NB4 (cell line): ENCODE data around the gene LGALS12.
A peak's percentile ranks its signal among the peaks of the same experiment; 100 is the strongest.

Source experiments
- DNase-seq: peaks from one replicate; pipeline ENCODE4 v3.0.0; 2010; ENCODE audit warnings: low read depth
- H3K4me3 ChIP-seq: one replicate; pipeline ENCODE4 v1.5.1; 2011; ENCODE audit warnings: mild to moderate bottlenecking, low read depth, low read length, moderate library complexity
- MYC ChIP-seq: IDR thresholded peaks from 2 replicates; pipeline ENCODE4 v1.6.1; 2011; ENCODE audit warnings: low read depth, low read length
- POLR2A ChIP-seq: IDR thresholded peaks from 2 replicates; pipeline ENCODE4 v1.6.1; 2011; ENCODE audit warnings: mild to moderate bottlenecking; ENCODE audit not compliant: insufficient read length; ENCODE audit errors: extremely low read depth
- TF ChIP-seq, protein P1 (sequence below): IDR thresholded peaks from 2 replicates; pipeline ENCODE4 v1.6.1; 2011; ENCODE audit warnings: low read depth, low read length
- TF ChIP-seq, protein P2 (sequence below): IDR thresholded peaks from one replicate; pipeline ENCODE4 v1.5.1; 2012; ENCODE audit warnings: low read depth, low read length

Gene LGALS12

DNA sequence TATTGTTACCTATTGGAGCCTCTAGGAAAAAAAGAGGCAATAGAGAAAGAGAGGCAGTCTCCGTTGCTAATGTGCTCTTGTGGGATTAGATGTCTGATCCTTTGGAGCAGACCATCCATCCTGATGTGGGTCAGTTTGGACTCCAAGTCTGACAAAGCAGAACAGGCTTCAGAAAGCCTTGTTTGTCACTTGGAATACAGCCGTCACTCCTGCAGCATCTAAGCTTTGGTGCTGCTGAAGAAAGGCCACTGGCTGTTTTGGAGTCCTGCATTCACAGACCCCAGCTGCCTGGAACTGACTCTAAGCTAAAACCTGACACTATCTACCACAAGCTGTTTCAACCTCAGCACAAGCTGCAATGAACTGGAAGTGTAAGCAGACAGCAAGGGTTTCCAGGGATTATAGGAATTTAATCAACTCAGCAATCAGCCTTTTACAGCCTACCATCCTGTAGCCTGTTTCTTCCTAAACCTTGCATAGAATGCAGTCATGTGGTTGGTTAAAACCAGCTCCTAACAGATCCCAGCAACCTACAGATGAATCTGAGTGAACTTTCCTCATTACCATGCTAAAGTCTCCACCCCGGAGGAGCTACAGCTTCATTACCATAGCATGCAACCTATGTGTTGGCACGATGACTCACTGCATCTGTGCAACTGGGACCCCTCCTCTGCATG, 27.1 kb downstream of the LGALS12 start:
- TF ChIP-seq, protein P1, sequence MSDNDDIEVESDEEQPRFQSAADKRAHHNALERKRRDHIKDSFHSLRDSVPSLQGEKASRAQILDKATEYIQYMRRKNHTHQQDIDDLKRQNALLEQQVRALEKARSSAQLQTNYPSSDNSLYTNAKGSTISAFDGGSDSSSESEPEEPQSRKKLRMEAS: no peak
- TF ChIP-seq MYC (no peak), POLR2A (no peak)
- TF ChIP-seq, protein P2, sequence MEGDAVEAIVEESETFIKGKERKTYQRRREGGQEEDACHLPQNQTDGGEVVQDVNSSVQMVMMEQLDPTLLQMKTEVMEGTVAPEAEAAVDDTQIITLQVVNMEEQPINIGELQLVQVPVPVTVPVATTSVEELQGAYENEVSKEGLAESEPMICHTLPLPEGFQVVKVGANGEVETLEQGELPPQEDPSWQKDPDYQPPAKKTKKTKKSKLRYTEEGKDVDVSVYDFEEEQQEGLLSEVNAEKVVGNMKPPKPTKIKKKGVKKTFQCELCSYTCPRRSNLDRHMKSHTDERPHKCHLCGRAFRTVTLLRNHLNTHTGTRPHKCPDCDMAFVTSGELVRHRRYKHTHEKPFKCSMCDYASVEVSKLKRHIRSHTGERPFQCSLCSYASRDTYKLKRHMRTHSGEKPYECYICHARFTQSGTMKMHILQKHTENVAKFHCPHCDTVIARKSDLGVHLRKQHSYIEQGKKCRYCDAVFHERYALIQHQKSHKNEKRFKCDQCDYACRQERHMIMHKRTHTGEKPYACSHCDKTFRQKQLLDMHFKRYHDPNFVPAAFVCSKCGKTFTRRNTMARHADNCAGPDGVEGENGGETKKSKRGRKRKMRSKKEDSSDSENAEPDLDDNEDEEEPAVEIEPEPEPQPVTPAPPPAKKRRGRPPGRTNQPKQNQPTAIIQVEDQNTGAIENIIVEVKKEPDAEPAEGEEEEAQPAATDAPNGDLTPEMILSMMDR: no peak
- no peak for DNase-seq
- H3K4me3 ChIP-seq: no peak overlapping the region

DNA sequence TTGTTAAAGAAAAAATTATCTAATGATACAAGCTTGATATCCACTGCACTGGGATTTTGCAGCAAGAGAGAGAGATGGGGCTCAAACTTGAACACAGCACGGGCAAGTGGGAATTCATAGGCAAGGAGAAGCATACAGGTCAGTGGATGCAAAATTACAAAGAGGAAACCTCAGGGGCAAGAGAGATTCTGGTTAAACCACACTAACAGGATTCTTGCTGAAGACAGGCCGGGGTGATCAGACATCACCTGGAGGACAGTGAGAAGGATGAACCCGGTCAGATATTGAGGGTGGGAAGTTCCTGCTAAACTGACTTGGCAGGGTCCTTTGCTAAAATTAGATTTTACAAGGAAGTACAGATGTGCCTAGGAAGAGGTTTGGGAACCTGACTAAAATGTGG, 28.2 kb downstream of the LGALS12 start:
- no peak for DNase-seq
- TF ChIP-seq POLR2A: no peak
- TF ChIP-seq, protein P1: no peak
- no peak for TF ChIP-seq MYC
- TF ChIP-seq, protein P2: no peak
- no peak overlapping the region for H3K4me3 ChIP-seq

DNA sequence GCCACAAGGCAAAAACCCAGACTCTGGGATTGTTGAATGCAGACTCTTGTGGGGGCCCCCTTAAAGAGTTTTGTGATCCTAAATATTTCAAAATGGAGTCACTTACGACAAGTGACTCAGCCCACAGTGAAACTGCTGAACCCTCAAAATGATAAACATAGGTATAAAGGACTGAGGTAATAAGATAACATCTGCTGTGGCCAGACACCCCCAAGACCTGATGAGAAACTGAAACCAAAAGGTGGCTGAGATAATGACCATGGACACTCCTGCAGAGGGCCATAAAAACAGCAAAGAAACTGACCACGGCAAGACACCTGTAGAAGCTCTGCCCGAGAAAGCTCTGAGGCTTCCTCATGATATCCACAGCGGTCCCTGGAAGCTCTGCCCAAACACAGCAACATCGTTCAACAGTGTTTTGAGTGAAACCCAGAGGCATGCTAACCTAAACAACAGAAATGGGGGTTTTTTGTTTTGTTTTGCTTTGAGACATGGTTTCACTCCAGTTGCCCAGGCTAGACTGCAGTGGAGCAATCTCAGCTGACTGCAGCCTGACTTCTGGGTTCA, 29.1 kb downstream of the LGALS12 start:
- H3K4me3 ChIP-seq: no peak overlapping the region
- DNase-seq: peak; percentile 21
- TF ChIP-seq, protein P1: no peak
- TF ChIP-seq MYC (no peak), POLR2A (no peak)
- TF ChIP-seq, protein P2: no peak

DNA sequence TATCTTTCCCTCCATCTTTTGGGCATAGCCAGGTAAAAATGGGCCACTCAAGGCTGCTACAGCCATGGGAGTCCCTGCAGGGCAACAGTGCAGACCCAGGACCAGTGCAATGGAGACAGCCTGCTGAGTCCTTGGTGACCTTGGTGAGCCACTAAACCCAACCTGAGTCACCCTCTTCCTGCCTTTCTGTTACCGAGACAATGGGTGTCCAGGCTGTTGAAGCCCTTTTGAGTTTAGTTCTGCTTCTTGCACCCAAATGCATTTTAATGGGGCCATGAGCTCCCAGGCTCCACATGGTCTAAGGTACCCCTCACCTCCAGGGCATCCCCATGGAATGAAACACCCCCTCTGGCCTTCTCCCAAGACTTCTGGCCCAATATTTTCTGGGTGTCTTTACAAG, 29.9 kb downstream of the LGALS12 start:
- H3K4me3 ChIP-seq: no peak overlapping the region
- TF ChIP-seq MYC (no peak), POLR2A (no peak)
- TF ChIP-seq, protein P1: peak; percentile 50; the same call in 1 of the 2 replicates
- TF ChIP-seq, protein P2: no peak
- peak; percentile 89 for DNase-seq

DNA sequence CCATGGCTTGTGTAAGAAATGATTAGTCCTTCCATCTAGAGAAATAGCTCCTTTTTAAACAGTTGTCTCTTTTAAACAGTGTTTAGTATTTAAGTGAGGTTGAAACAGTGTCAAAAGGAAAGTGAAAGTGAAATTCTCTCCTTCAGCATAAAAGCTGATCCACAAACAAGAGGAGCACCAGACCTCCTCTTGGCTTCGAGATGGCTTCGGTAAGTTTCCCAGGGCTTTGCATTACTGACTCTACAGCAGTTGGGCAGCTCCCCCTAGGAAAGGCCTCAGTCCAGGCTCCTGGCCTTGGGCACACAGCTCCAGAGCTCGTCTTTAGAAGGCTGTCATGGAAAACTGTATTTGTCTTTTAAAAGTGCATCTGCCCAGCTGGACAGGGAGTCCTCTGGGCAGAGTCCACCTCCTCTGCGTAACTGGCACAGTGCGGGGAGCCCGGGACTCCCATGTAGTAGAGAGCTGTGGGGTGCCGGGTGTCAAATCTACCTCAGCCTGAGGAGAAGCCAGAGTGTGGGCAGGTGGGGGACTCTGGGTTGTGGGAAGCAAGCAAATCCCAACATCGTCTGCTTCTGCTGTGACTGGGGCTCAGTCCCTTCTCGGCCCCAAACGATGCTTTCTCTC, 30.9 kb downstream of the LGALS12 start, which contains the start of gene PLAAT4:
TSS of gene PLAAT4 (plus strand) at position 140 of the 624 bp plus-strand sequence. CDS start at position 201, 61 bp downstream.
- DNase-seq: peak; percentile 58
- no peak within 1 kb of the TSS for H3K4me3 ChIP-seq

More for the DNA sequence above, 30.9 kb downstream of the LGALS12 start, which contains the start of gene PLAAT4:
- TF ChIP-seq, protein P1: no peak
- TF ChIP-seq, protein P2: no peak
